HG02943 (cell line): ENCODE data around the gene ZNF17.
"Not testable (repeated sequence)": the region's sequence is repeated elsewhere in the genome, so short reads cannot be mapped to it uniquely, and the experiment has no call there.

ENCODE experiments used
- ATAC-seq: cut with Tn5 transposase; IDR thresholded peaks from one replicate; pipeline ENCODE4 v1.9.1; 2021; ENCODE audit warnings: mild to moderate bottlenecking, low read depth, moderate library complexity; ENCODE audit not compliant: unreplicated experiment

Gene ZNF17

GRCh38 chr19:57410877-57411671, at the start of gene ZNF17:
Gene ZNF17, plus strand, starts transcription at chr19:57411161. Its CDS starts 2,455 bp downstream, at chr19:57413616.
- peak; percentile 98 for ATAC-seq

GRCh38 chr19:57362419-57362818, 48.5 kb upstream of the ZNF17 start:
- no peak for ATAC-seq

- peak; percentile 95 for ATAC-seq
Measured at GRCh38 chr19:57362997-57363687, 47.8 kb upstream of the ZNF17 start, which contains the start of the genes TRAPPC2B and ZNF547. Gene TRAPPC2B, plus strand, starts transcription at chr19:57363551. Its CDS starts 1,283 bp downstream, at chr19:57364834. Gene ZNF547, plus strand, starts transcription at chr19:57363551. Its CDS starts 5,005 bp downstream, at chr19:57368556.

GRCh38 chr19:57363688-57364181, 47.2 kb upstream of the ZNF17 start:
- peak; percentile 18 for ATAC-seq

- ATAC-seq = no peak
Measured at GRCh38 chr19:57366776-57367175, 44.2 kb upstream of the ZNF17 start.

- no peak for ATAC-seq
Measured at GRCh38 chr19:57374179-57374578, 36.8 kb upstream of the ZNF17 start.

GRCh38 chr19:57374647-57375046, 36.3 kb upstream of the ZNF17 start:
- not testable (repeated sequence) for ATAC-seq

- no peak for ATAC-seq
Measured at GRCh38 chr19:57376151-57376550, 34.8 kb upstream of the ZNF17 start.

GRCh38 chr19:57377498-57378146, 33.3 kb upstream of the ZNF17 start:
- no peak for ATAC-seq

- no peak for ATAC-seq
Measured at GRCh38 chr19:57380923-57381322, 30.0 kb upstream of the ZNF17 start.

- ATAC-seq = no peak
Measured at GRCh38 chr19:57382806-57383488, 28.0 kb upstream of the ZNF17 start.

GRCh38 chr19:57389194-57389729, 21.7 kb upstream of the ZNF17 start:
- no peak for ATAC-seq

- peak; percentile 97 for ATAC-seq
Measured at GRCh38 chr19:57389730-57390598, 21.0 kb upstream of the ZNF17 start, which contains the start of gene ZNF548. Gene ZNF548, plus strand, starts transcription at chr19:57389854. Its CDS starts 246 bp downstream, at chr19:57390100.

- no peak for ATAC-seq
Measured at GRCh38 chr19:57395710-57396109, 15.3 kb upstream of the ZNF17 start.

GRCh38 chr19:57398868-57399267, 12.1 kb upstream of the ZNF17 start:
- no peak for ATAC-seq

- ATAC-seq = no peak
Measured at GRCh38 chr19:57403737-57404563, 7.0 kb upstream of the ZNF17 start.

- no peak for ATAC-seq
Measured at GRCh38 chr19:57406516-57407123, 4.3 kb upstream of the ZNF17 start.

GRCh38 chr19:57419439-57419838, 8.5 kb downstream of the ZNF17 start:
- ATAC-seq = no peak
